ENCODE data around the gene ENTPD2.

DNA sequence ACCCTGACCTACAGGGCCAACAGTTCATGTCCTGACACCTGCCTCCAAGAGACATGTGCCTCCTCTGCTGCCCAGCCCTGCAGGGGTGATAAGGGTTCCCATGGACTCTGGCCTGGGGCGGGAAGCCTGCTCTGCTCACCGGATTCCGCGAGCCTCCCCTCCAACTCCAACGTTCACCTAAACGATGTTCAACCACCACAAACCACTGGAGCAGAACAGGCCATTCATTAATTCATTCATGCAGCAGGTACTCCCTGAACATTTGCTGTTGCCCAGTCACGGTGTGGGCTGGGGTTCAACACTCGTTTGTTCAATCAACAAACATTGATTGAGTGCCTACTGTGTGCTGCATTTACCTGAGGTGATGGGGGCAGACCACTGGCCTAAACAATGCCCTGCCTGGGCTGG, 20.1 kb upstream of the ENTPD2 start:
- no peak for TF ChIP-seq BCL11A (IDR thresholded peaks at IDR 0.05; ENCODE audit: low read depth, low read length)
- TF ChIP-seq SUZ12 (IDR thresholded peaks at IDR 0.05; ENCODE audit: unreplicated experiment), result no peak
- no peak for TF ChIP-seq POLR2A (IDR thresholded peaks at IDR 0.05; ENCODE audit: low read depth, low read length)
- TF ChIP-seq, protein P1, sequence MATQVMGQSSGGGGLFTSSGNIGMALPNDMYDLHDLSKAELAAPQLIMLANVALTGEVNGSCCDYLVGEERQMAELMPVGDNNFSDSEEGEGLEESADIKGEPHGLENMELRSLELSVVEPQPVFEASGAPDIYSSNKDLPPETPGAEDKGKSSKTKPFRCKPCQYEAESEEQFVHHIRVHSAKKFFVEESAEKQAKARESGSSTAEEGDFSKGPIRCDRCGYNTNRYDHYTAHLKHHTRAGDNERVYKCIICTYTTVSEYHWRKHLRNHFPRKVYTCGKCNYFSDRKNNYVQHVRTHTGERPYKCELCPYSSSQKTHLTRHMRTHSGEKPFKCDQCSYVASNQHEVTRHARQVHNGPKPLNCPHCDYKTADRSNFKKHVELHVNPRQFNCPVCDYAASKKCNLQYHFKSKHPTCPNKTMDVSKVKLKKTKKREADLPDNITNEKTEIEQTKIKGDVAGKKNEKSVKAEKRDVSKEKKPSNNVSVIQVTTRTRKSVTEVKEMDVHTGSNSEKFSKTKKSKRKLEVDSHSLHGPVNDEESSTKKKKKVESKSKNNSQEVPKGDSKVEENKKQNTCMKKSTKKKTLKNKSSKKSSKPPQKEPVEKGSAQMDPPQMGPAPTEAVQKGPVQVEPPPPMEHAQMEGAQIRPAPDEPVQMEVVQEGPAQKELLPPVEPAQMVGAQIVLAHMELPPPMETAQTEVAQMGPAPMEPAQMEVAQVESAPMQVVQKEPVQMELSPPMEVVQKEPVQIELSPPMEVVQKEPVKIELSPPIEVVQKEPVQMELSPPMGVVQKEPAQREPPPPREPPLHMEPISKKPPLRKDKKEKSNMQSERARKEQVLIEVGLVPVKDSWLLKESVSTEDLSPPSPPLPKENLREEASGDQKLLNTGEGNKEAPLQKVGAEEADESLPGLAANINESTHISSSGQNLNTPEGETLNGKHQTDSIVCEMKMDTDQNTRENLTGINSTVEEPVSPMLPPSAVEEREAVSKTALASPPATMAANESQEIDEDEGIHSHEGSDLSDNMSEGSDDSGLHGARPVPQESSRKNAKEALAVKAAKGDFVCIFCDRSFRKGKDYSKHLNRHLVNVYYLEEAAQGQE (IDR thresholded peaks at IDR 0.05; ENCODE audit: low read depth, low read length), result no peak
- no peak for TF ChIP-seq HCFC1 (IDR thresholded peaks at IDR 0.05; ENCODE audit: low read length)
